Mesothelial cell of epicardium (in vitro differentiated cells): Measurements from ENCODE around the gene DERL3. TPM values are rescaled to one million over a fixed set of nuclear protein-coding genes. Genes with fewer than 3 reads are reported as not detected.
"Not testable (repeated sequence)": the region's sequence is repeated elsewhere in the genome, so short reads cannot be mapped to it uniquely, and the experiment has no call there.

ENCODE experiments used
- DNase-seq, 2 experiments: peaks; one replicate each; pipeline ENCODE4 v3.0.0; 2021; ENCODE audit warnings: low spot score in 2 of 2; ENCODE audit not compliant: unreplicated experiment in 2 of 2
- H3K27ac Mint-ChIP-seq: 2 replicates; pipeline ENCODE4 v1.8.0; 2021; ENCODE audit warnings: mixed read lengths
- H3K27me3 Mint-ChIP-seq: 2 replicates; pipeline ENCODE4 v1.8.0; 2021; ENCODE audit warnings: low read depth, mixed read lengths
- H3K36me3 Mint-ChIP-seq: 2 replicates; pipeline ENCODE4 v1.8.0; 2021; ENCODE audit warnings: mixed read lengths
- H3K4me1 Mint-ChIP-seq: 2 replicates; pipeline ENCODE4 v1.8.0; 2021; ENCODE audit warnings: mixed read lengths
- H3K4me3 Mint-ChIP-seq: 2 replicates; pipeline ENCODE4 v1.8.0; 2021; ENCODE audit warnings: mild to moderate bottlenecking, moderate library complexity, mixed read lengths
- H3K9me3 Mint-ChIP-seq: 2 replicates; pipeline ENCODE4 v1.8.0; 2021; ENCODE audit warnings: mixed read lengths
- total RNA-seq: library from RNA; stranded (reverse); gene quantifications from 3 replicates; pipeline ENCODE4 v1.2.1, GENCODE V29; 2021
- TF ChIP-seq, protein P1 (sequence below): fragments of 200-600 bp; sonication (generic); IDR thresholded peaks from one replicate; pipeline ENCODE4 v1.5.0; 2021; ENCODE audit warnings: antibody characterized with exemption; ENCODE audit not compliant: unreplicated experiment

Gene DERL3
- total RNA-seq, 1 donor from 2014 or later: 25.8 TPM

DNA sequence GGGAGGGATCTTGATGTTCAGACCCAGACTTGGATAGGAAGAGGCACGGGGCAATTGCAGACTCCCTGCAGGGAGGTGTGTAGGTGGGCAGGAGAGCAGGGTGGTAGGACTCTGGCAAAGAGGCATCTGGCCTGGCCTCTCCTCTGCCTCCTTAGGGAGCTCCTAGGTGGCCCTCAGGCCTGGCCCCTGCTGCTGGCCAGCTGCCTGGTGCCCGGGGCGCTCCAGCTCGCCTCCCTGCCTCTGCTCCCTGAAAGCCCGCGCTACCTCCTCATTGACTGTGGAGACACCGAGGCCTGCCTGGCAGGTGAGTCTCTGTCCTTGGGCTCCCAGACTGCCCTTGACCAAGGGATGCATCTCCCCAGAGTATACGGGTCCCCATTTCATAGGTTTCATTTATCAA lies 38.8 kb upstream of the DERL3 start:
- TF ChIP-seq, protein P1, sequence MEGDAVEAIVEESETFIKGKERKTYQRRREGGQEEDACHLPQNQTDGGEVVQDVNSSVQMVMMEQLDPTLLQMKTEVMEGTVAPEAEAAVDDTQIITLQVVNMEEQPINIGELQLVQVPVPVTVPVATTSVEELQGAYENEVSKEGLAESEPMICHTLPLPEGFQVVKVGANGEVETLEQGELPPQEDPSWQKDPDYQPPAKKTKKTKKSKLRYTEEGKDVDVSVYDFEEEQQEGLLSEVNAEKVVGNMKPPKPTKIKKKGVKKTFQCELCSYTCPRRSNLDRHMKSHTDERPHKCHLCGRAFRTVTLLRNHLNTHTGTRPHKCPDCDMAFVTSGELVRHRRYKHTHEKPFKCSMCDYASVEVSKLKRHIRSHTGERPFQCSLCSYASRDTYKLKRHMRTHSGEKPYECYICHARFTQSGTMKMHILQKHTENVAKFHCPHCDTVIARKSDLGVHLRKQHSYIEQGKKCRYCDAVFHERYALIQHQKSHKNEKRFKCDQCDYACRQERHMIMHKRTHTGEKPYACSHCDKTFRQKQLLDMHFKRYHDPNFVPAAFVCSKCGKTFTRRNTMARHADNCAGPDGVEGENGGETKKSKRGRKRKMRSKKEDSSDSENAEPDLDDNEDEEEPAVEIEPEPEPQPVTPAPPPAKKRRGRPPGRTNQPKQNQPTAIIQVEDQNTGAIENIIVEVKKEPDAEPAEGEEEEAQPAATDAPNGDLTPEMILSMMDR: no peak
- no peaks in the 10 kb centered on the region for H3K4me1 Mint-ChIP-seq
- no peak overlapping the region for H3K27ac Mint-ChIP-seq
- peaks cover 57% of the 10 kb centered on the region for H3K36me3 Mint-ChIP-seq
- no peak overlapping the region for H3K4me3 Mint-ChIP-seq
- H3K27me3 Mint-ChIP-seq: no peaks in the 10 kb centered on the region
- DNase-seq: no peak
- H3K9me3 Mint-ChIP-seq: no peaks in the 10 kb centered on the region

DNA sequence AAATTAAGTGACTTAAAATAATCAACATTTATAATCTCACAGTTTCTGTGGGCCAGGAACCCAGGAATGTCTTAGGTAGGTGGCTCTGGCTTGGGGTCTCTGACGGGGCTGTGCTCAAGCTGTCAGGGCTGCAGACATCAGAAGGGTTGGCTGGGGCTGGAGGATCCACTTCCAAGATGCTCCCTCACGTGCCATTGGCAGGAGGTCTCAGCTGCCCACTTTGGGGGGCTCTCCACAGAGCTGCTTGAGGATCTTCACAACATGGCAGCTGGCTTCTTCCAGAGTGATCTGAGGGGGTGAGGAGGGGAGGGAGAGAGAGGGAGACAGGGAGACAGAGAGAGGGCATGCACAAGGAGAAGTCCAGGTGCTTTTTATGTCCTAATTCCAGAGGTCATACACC lies 37.0 kb upstream of the DERL3 start:
- DNase-seq: no peak
- Mint-ChIP-seq H3K36me3 (peaks cover 45% of the 10 kb centered on the region), H3K27ac (no peak overlapping the region), H3K27me3 (no peaks in the 10 kb centered on the region), H3K4me1 (no peaks in the 10 kb centered on the region), H3K4me3 (no peak overlapping the region), H3K9me3 (no peaks in the 10 kb centered on the region)
- TF ChIP-seq, protein P1: no peak

DNA sequence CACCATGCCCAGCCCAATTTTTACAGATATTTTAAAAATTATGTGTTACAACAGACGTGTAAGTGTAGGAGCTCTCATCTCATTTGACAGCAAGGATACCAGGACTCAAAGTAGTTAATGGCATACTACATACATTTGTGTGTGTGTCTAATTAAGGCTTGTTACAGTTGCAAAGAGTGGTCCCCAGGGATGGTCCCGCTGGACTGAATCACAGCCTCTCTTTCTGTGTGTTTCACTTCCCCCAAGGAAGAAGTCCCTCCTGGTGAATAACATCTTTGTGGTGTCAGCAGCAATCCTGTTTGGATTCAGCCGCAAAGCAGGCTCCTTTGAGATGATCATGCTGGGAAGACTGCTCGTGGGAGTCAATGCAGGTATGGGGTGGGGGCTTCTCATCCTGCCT lies 36.1 kb upstream of the DERL3 start:
- no peaks in the 10 kb centered on the region for H3K9me3 Mint-ChIP-seq
- no peak overlapping the region for H3K27ac Mint-ChIP-seq
- no peaks in the 10 kb centered on the region for H3K27me3 Mint-ChIP-seq
- no peak overlapping the region for H3K4me3 Mint-ChIP-seq
- no peak for DNase-seq
- TF ChIP-seq, protein P1: no peak
- peaks cover 42% of the 10 kb centered on the region for H3K36me3 Mint-ChIP-seq
- H3K4me1 Mint-ChIP-seq: no peaks in the 10 kb centered on the region

DNA sequence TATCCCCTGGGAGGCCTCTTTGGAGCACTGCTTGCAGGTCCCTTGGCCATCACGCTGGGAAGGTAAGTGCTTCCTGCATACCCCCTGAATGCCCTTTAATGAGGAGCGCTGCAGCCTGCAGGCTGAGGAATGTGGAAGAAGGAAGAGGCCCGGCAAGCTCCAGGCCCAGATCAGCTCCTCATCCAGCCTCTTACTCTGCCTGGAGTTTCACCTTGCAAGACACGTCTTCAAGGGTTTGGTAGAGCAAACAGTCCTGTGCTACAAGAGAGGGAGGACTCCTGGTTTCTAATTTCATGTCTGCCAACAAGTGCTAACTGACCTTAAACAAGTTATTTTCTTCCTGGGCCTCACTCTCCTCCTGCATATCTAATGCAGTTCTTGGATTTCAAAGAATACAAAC lies 29.8 kb upstream of the DERL3 start:
- Mint-ChIP-seq H3K4me1 (no peaks in the 10 kb centered on the region), H3K27me3 (no peaks in the 10 kb centered on the region), H3K9me3 (no peaks in the 10 kb centered on the region), H3K4me3 (no peak overlapping the region), H3K36me3 (peaks cover 40% of the 10 kb centered on the region), H3K27ac (no peak overlapping the region)
- TF ChIP-seq, protein P1: no peak
- DNase-seq: no peak

DNA sequence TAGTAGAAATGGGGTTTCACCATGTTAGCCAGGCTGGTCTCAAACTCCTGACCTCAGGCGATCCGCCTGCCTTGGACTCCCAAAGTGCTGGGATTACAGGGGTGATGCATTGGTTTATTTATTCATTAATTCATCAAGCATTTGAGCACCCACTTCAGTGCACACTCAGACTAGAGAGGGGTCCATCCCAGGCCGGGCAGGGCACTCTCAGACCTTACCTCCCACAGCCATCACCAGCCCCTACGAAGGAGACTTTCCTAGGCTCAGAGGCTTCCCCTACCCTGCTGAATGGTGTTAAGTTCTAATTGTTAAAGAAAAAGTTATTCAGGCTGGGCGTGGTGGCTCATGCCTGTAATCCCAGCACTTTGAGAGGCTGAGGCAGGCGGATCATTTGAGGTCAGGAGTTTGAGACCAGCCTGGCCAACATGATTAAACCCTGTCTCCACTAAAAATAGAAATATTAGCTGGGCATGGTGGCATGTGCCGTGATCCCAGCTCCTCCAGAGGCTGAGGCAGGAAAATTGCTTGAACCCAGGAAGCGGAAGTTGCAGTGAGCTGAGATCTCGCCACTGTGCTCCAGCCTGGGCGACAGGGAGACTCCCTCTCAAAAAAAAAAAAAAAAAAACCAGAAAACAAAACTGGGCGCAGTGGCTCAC lies 25.8 kb upstream of the DERL3 start:
- H3K36me3 Mint-ChIP-seq: peaks cover 46% of the 10 kb centered on the region
- H3K27ac Mint-ChIP-seq, H3K27me3 Mint-ChIP-seq, H3K4me1 Mint-ChIP-seq, DNase-seq, H3K9me3 Mint-ChIP-seq, H3K4me3 Mint-ChIP-seq: not testable (repeated sequence)

DNA sequence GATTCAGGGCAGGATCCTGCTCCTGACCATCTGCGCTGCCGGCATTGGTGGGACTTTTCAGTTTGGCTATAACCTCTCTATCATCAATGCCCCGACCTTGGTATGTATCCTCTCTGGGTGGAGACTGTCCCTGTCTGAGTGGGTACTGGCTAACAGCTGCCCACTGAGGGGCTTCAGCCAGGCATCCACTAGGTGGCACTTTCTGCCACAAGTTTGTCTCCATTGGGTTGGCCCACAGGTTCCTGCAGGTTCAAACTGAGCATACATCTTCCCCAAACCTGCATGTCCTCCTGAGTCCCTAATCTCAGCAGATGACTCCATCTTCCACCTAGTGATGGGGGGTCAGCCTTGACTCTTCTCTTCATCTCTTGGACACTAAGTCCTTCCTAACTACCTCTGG lies 23.3 kb upstream of the DERL3 start:
- Mint-ChIP-seq H3K9me3 (no peaks in the 10 kb centered on the region), H3K4me3 (no peak overlapping the region), H3K27me3 (no peaks in the 10 kb centered on the region), H3K4me1 (peaks cover 13% of the 10 kb centered on the region), H3K27ac (no peak overlapping the region), H3K36me3 (peaks cover 27% of the 10 kb centered on the region)
- TF ChIP-seq, protein P1: no peak
- no peak for DNase-seq

DNA sequence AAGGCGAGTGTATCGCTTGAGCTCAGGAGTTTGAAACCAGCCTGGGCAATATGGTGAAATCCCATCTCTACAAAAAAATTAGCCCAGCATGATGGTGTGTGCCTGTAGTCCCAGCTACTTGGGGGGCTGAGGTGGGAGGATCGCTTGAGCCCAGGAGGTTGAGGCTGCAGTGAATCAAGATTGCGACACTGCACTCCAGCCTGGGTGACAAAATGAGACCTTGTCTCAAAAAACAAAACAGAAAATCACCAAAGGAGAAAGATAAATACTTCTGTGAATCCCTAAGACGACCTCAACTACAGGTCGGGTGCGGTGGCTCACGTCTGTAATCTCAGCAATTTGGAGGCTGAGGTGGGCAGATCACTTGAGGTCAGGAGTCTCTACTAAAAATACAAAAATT lies 21.4 kb upstream of the DERL3 start:
- Mint-ChIP-seq H3K4me1 (peaks cover 20% of the 10 kb centered on the region), H3K36me3 (peaks cover 18% of the 10 kb centered on the region)
- H3K4me3 Mint-ChIP-seq, H3K27ac Mint-ChIP-seq, H3K9me3 Mint-ChIP-seq, H3K27me3 Mint-ChIP-seq, DNase-seq: not testable (repeated sequence)
